GM12875 (cell line): Measurements from ENCODE around the gene TNIP1.

ENCODE experiments used
- H3K4me3 ChIP-seq: one replicate; pipeline ENCODE4 v1.5.1; 2011; ENCODE audit warnings: low read depth, low read length, control low read depth
- TF ChIP-seq, protein P1 (sequence below): IDR thresholded peaks from 2 replicates; pipeline ENCODE4 v1.5.1; 2011; ENCODE audit warnings: low read depth, mild to moderate bottlenecking, control low read depth, inconsistent platforms, low read length, moderate library complexity, borderline replicate concordance; ENCODE audit not compliant: insufficient read depth

TNIP1 gene

DNA sequence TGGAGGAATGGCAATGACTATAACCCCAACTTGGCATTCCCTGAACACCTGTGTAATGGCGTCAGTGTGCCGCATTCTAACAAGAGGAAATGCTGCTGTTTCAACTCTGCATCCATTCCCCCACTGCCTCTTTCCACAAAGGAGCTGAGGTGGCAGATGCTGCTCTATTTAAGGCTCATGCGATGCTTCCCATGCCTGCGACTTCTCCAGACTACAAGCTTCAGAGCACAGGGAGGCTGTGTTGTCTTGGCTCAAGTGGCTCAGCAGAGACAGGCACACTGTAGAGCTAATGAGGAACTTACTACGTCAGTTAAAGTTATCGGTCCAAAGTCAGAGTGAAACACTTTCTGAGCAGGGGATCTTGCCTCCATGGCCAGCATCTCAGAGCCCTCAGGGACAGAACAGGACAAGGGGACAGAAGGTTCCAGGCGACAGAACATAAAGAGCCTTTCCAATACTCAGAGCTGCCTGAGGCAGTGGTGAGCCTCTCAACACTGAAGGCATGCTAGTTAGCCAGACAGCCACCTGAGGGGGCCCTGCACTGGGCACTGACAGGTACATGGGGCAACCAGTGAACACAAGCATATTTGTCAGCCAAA, 21.8 kb downstream of the TNIP1 start:
- no peak overlapping the region for H3K4me3 ChIP-seq
- TF ChIP-seq, protein P1, sequence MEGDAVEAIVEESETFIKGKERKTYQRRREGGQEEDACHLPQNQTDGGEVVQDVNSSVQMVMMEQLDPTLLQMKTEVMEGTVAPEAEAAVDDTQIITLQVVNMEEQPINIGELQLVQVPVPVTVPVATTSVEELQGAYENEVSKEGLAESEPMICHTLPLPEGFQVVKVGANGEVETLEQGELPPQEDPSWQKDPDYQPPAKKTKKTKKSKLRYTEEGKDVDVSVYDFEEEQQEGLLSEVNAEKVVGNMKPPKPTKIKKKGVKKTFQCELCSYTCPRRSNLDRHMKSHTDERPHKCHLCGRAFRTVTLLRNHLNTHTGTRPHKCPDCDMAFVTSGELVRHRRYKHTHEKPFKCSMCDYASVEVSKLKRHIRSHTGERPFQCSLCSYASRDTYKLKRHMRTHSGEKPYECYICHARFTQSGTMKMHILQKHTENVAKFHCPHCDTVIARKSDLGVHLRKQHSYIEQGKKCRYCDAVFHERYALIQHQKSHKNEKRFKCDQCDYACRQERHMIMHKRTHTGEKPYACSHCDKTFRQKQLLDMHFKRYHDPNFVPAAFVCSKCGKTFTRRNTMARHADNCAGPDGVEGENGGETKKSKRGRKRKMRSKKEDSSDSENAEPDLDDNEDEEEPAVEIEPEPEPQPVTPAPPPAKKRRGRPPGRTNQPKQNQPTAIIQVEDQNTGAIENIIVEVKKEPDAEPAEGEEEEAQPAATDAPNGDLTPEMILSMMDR, result peak; percentile 16; the same call in 1 of the 2 replicates

DNA sequence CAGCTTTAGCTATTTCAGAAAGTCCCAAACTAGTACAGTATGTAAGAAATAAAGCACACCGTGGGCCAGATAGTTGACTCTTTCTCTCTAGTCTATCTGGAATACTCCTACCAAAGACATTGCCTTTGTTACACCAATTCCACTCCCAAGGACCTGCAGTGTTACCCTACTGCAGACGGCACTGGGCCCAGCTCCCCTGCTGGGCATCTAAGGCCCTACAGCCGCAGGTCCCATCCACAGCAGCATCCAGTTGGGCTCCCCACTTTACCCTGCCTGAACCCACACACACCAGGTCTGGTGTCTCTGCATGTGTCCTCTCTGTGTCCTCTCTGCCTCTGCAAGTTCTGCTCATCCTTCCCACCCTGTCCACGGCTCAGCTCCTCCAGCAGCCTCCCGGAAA, 22.5 kb downstream of the TNIP1 start:
- no peak overlapping the region for H3K4me3 ChIP-seq
- TF ChIP-seq, protein P1, result peak; percentile 33; the same call in 1 of the 2 replicates

- TF ChIP-seq, protein P1, result no peak
Observed at GRCh38 chr5:151056379-151057325, 24.2 kb downstream of the TNIP1 start.

GRCh38 chr5:151055336-151055735, 25.5 kb downstream of the TNIP1 start:
- no peak overlapping the region for H3K4me3 ChIP-seq
- TF ChIP-seq, protein P1, result no peak

More at GRCh38 chr5:151056379-151057325, 24.2 kb downstream of the TNIP1 start:
- H3K4me3 ChIP-seq, result no peak overlapping the region

DNA sequence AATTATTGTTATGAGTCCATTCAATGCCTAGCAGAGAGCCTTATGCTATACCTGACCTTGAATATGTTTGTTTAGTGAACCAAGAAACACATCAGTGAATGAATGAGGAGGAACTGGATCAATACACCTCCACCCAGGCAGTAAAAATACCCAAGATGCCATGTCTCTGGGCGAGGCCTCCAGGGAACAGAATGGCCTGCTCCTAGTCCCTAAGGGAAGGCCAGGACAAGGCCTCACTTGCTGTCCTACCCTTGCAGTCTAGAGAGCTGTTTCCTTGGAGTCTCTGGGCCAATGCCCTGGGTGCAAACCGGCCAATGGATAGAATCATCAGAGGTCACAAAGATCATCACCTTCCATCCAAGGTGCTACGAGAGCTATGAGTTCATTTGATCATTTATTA, 26.1 kb downstream of the TNIP1 start:
- no peak overlapping the region for H3K4me3 ChIP-seq
- TF ChIP-seq, protein P1, result no peak

DNA sequence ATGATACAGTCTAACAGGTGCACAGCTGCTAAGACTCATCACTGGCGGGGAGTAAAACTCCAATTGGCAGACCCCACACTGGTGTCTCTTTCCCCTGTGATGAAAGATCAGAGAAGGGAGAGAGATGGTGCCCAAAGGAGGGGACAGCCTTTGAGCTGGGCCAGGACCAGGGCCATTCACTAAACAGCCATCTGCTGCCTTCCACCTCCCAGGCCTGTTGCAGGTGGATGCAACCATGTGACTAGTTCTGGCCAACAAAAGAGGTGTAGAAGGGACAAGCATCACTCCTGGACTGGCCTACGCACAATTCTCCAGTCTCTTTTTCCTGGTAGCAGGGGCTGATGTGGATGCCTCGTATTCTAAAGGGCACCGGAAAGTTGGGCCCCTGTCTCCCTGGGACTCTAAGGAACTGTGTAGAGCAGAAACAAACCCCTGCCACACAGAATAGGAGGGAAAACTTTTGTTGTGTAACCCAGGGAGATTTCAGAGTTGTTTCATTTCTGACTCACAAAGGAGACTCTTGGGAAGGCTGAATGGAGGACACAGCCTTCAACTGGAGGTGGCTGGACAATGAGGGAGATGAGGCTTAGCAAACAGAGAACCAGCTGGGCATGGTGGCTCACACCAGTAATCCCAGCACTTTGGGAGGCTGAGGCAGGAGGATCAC, 26.9 kb downstream of the TNIP1 start:
- no peak overlapping the region for H3K4me3 ChIP-seq
- TF ChIP-seq, protein P1, result no peak
